Retinal pigment epithelial cell (primary cell): ENCODE results near the gene CREB3.

Experiments
- DNase-seq: peaks from one replicate; pipeline ENCODE4 v3.0.0-alpha.2; 2010; ENCODE audit warnings: low read depth
- H3K4me3 ChIP-seq: 2 replicates; pipeline ENCODE4 v1.5.1; 2011; ENCODE audit warnings: mild to moderate bottlenecking, low read length, control low read depth, moderate library complexity
- CTCF ChIP-seq: conservative IDR thresholded peaks from 2 replicates; pipeline ENCODE4 v1.5.1; 2011; ENCODE audit warnings: low read depth, low read length, control low read depth, inconsistent platforms

CREB3 gene

GRCh38 chr9:35702696-35703095 is 29.8 kb upstream of the CREB3 start:
- no peak for DNase-seq
- no peak overlapping the region for H3K4me3 ChIP-seq
- TF ChIP-seq CTCF = no peak

GRCh38 chr9:35703906-35704672 is 28.4 kb upstream of the CREB3 start:
- H3K4me3 ChIP-seq = no peak overlapping the region
- no peak for TF ChIP-seq CTCF

GRCh38 chr9:35705372-35705771 is 27.1 kb upstream of the CREB3 start:
- no peak for DNase-seq
- H3K4me3 ChIP-seq = no peak overlapping the region
- no peak for TF ChIP-seq CTCF

More at GRCh38 chr9:35703906-35704672, 28.4 kb upstream of the CREB3 start:
- DNase-seq = no peak

- TF ChIP-seq CTCF = no peak
- no peak overlapping the region for H3K4me3 ChIP-seq
- DNase-seq = no peak
Measured at GRCh38 chr9:35705836-35706430, 26.5 kb upstream of the CREB3 start.

GRCh38 chr9:35706951-35707350 is 25.5 kb upstream of the CREB3 start:
- no peak overlapping the region for H3K4me3 ChIP-seq
- TF ChIP-seq CTCF = no peak

GRCh38 chr9:35708146-35708545 is 24.3 kb upstream of the CREB3 start:
- H3K4me3 ChIP-seq = no peak overlapping the region
- TF ChIP-seq CTCF = no peak
- no peak for DNase-seq

More at GRCh38 chr9:35706951-35707350, 25.5 kb upstream of the CREB3 start:
- DNase-seq = no peak
